Activated naive CD4-positive, alpha-beta T cell treated with anti-CD3 and anti-CD28 coated beads for 36 hours (primary cell): Measurements from ENCODE around the gene ISG20L2. TPM values are rescaled to one million over a fixed set of nuclear protein-coding genes. Genes with fewer than 3 reads are reported as not detected.

Experiments
- CTCF ChIA-PET: fragments of 350-600 bp; sonication (Branson Sonifier 250); formaldehyde crosslinking; loops from one replicate; lab custom pipeline; 2021; ENCODE audit warnings: antibody characterized with exemption; lab: Charles Lee
- DNase-seq: peaks from one replicate; pipeline ENCODE4 v3.0.0-alpha.2; 2020
- H3K27ac Mint-ChIP-seq: one replicate; pipeline ENCODE4 v1.8.0; 2021; ENCODE audit warnings: mild to moderate bottlenecking, mixed read lengths
- H3K27me3 Mint-ChIP-seq: one replicate; pipeline ENCODE4 v1.8.0; 2021; ENCODE audit warnings: low read depth, mixed read lengths
- H3K36me3 Mint-ChIP-seq: one replicate; pipeline ENCODE4 v1.8.0; 2021; ENCODE audit warnings: low read depth, mixed read lengths
- H3K4me1 Mint-ChIP-seq: one replicate; pipeline ENCODE4 v1.8.0; 2021; ENCODE audit warnings: low read depth, mixed read lengths
- H3K4me3 Mint-ChIP-seq: one replicate; pipeline ENCODE4 v1.8.0; 2021; ENCODE audit warnings: mild to moderate bottlenecking, moderate library complexity, mixed read lengths
- H3K9me3 Mint-ChIP-seq: one replicate; pipeline ENCODE4 v1.8.0; 2021; ENCODE audit warnings: mixed read lengths
- intact Hi-C: fragments of 100-400 bp; cut with micrococcal nuclease; formaldehyde crosslinking; loops from one replicate; pipeline ENCODE4 v1.15.1; 2023
- total RNA-seq, 2 experiments: library from RNA; stranded (reverse); gene quantifications; one replicate each; pipeline ENCODE4 v1.2.3, GENCODE V29; 2021

The ISG20L2 gene
- total RNA-seq, 2 experiments from 2014 or later, result 24.8 to 28.7 TPM

DNA sequence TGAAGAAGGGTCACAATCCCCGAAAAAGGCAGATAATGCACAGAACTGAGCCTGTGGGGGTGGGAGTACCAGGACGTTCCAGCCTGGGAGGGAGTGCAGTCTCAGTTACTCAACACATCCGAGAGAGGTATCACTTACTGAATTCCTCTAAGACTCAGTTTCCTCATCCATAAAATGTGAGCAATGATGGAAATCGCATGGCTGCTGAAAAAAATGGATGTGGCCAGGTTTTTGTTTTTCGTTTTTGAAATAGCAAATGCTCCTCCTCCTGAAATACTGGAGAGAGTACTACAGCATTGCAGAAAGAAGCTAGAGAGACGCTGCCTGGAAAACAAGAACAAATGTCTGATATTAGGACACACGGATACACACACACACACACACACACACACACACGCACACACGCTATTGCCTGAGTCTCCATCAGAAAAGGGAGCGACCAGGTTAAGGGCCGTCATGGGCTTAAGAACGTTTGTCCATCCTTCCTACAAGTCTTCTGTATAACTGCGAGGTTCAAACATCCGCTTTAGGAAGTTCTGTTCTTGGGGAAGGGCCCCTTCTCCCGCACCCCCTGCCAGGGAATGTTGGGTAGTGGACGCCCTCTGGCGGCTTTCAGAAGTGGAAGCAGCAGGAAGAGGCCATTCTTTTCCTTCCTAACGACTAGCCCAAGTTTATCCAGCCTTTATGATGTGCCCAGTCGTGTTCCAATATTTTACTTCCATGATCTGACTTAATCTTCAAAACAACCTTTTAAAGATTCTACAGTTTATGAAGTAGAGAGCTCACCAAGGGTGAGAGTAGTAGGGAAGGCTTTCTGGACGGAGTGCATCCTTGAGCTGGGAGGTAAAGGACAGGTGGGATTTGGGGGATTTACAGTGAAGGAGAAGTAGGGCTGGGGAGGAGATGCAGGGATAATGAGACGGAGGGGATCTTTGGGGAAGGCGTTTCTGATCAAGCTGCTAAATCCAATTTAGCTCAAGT, 50.7 kb downstream of the ISG20L2 start:
- no peak overlapping the region for H3K27ac Mint-ChIP-seq
- H3K27me3 Mint-ChIP-seq, result peaks cover 50% of the 10 kb centered on the region
- no peaks in the 10 kb centered on the region for H3K36me3 Mint-ChIP-seq
- intact Hi-C loops, result loop anchor here (1.0 kb wide), 2 partner anchors 18 to 52 kb away; no protein-coding TSS in a partner anchor
- CTCF ChIA-PET, result interaction anchor here (0.8 to 12.2 kb wide), 20 partner anchors 9 to 117 kb away, joined by 3 to 123 read pairs (median 5); partner anchors contain the start of gene CRABP2
- peak; percentile 49 for DNase-seq
- no peaks in the 10 kb centered on the region for H3K9me3 Mint-ChIP-seq
- H3K4me3 Mint-ChIP-seq, result no peak overlapping the region
- H3K4me1 Mint-ChIP-seq, result peaks cover 14% of the 10 kb centered on the region

DNA sequence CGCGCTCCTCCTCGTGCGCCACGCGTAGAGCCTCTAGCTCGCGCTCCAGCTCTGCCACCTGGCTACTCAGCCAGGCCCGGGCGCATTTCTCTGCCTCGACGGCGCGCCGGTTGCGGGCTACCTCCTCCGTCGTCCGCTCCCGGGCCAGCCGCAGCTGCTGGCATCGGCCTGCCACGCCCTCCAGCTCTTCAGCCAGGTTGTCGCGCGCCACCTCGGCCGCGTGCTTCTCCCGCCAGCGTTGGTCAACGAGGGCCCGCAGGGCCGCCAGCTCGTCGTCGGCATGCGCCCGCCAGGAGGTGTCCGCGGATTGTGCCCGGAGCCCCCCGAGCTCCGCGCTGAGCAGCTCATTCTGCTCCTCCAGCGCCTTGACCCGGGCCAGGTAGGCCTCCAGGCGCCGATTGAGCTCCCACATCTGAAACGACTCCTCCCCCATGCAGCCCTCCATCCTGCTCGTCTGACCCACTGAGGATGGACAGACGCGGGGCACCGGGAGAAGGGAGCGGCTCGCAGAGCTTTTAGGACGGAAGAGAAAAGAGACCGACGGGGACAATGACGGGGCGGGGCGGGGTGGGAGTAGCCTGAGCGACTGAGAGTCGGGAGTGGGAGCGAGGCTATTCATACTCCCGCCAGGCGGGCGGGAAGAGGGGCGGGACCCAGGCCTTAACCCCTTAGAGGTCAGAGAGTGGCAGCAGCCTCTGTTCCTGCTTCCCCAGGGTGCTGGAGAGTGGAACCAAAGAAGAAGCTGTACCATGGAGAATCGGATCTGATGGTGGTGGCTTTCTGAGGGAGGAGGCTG, 51.5 kb downstream of the ISG20L2 start, which contains the start of gene NES:
TSS of gene NES (minus strand) at position 588 of the 796 bp plus-strand sequence. CDS start at position 445, 143 bp downstream.
- Mint-ChIP-seq H3K27ac (no peak within 1 kb of the TSS), H3K36me3 (no peaks in the 10 kb centered on the region), H3K4me1 (peaks cover 14% of the 10 kb centered on the region), H3K4me3 (no peak within 1 kb of the TSS), H3K27me3 (peaks cover 49% of the 10 kb centered on the region), H3K9me3 (no peaks in the 10 kb centered on the region)
- intact Hi-C loops, result no loop called here
- no peak for DNase-seq
- CTCF ChIA-PET, result interaction anchor here (0.6 to 12.2 kb wide), 15 partner anchors 10 to 117 kb away, joined by 3 to 123 read pairs (median 5); partner anchors contain the start of gene CRABP2

DNA sequence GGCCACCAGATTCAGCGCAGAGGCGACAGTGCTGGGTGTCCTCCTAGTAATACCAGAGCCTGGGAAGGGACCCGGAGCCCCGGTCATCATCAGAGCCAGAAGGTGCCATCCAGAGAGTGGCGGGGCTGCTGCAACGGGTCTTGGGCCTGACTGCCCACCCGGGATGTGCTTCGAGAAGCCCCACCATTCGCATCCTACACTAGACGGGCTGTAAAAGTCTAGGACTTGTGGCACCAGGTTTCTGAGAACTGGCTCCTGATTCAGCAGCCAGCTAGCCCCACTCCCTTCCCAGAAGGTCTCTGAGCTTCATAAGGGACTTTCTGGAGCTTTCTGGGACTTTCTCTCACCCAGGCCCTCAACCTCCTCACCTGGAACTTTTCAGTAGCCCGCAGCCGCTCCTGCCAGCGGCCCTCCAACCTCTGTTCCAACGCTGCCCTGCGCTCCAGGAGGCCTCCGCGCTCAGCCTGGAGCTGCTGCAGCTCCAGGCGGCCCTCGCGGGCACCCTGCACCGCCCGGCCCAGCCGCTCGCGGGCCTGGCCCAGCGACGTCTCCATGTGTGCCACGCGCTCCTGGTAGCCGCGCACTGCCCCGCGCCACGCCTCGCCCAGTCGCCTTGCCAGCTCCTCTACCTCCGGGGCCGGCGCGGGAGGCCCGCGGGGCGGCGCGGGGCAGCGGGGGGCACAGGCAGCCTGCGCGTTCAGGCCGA, 52.3 kb downstream of the ISG20L2 start:
- no peak overlapping the region for H3K4me3 Mint-ChIP-seq
- no peaks in the 10 kb centered on the region for H3K36me3 Mint-ChIP-seq
- CTCF ChIA-PET, result interaction anchor here (0.6 to 12.2 kb wide), 11 partner anchors 11 to 109 kb away, joined by 3 to 123 read pairs (median 8); partner anchors contain the start of gene CRABP2
- no peak overlapping the region for H3K27ac Mint-ChIP-seq
- H3K9me3 Mint-ChIP-seq, result no peaks in the 10 kb centered on the region
- intact Hi-C loops, result no loop called here
- H3K27me3 Mint-ChIP-seq, result peaks cover 46% of the 10 kb centered on the region
- no peak for DNase-seq
- H3K4me1 Mint-ChIP-seq, result peaks cover 14% of the 10 kb centered on the region

DNA sequence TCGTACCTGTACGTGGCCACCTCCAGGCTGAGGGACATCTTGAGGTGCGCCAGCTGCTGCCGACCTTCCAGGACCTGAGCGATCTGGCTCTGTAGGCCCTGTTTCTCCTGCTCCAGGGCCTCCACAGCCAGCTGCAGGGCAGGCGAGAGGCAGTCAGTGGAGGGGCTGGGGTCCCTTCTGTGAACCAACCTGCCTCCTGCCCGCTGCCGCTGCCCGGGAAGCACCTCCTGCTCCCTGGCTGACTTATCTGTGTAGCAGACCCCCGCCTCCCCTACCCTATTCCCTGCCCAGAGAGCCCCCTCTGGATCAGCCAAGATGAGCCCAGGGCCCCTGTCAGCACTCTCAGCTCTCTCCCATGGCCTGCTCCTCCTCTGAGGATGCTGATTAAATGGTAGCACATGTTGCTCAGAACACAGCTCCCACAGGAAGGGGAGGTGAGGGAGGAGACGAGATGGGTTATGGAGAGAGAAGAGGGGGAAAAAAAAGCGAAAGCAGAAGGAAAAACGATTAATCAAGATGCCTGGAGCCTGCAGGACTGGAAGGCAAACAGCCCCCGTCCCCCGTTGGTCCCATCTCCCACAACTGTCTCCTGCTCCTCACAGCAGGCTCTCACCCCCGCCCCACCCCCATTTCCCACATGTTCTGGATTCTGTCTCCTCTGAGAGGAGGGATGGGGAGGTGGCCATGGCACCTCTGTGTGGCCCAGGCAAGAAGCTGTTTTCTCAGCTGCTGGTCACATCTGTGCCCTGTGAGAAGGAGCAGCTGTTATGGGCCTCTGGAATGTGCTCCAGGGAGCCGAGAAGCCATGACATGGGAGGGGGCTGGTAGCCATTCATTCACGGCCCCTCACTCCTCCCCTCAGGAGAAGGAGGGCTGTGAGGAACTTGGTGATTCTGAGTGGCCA, 53.1 kb downstream of the ISG20L2 start:
- peaks cover 14% of the 10 kb centered on the region for H3K4me1 Mint-ChIP-seq
- CTCF ChIA-PET, result interaction anchor here (0.6 to 12.2 kb wide), 6 partner anchors 10 to 50 kb away, joined by 3 to 123 read pairs (median 22); partner anchors contain the start of gene CRABP2
- no peaks in the 10 kb centered on the region for H3K36me3 Mint-ChIP-seq
- no peaks in the 10 kb centered on the region for H3K9me3 Mint-ChIP-seq
- H3K4me3 Mint-ChIP-seq, result no peak overlapping the region
- intact Hi-C loops, result no loop called here
- H3K27ac Mint-ChIP-seq, result no peak overlapping the region
- H3K27me3 Mint-ChIP-seq, result peaks cover 41% of the 10 kb centered on the region
- DNase-seq, result no peak

DNA sequence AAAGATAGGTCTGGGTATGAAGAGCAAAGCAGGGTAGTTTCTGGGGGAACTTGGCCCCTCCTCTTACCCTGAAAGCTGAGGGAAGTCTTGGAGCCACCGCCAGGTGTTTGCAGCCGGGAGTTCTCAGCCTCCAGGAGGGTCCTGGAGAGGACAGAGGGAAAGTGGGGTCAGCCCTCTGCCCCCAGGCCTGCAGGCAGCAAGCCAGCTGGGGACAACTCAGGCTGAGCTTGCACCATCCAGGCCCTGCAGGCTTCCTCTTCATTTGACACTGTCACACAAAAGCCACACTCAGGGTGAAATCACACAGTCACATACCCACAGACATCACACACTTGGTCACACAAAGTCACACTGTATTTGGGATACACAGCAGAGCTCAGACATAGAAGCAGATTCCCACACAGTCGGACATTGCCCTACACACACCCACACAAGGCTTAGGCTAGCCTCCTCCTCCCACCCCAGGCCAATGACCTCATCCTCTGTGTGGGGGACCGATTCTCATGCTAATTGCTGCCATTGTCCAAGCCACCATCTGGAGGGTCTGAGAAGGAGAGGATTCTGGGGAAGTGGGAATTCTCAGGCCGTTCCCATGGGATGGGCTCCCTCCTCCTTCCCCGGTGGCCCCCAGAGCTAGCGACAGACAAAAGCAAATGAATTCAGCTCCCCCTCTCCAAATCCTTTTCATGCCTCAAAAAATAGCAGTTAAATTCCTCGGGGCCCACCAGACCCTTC, 55.0 kb downstream of the ISG20L2 start:
- peaks cover 14% of the 10 kb centered on the region for H3K4me1 Mint-ChIP-seq
- H3K9me3 Mint-ChIP-seq, result no peaks in the 10 kb centered on the region
- peaks cover 28% of the 10 kb centered on the region for H3K27me3 Mint-ChIP-seq
- DNase-seq, result no peak
- no peaks in the 10 kb centered on the region for H3K36me3 Mint-ChIP-seq
- H3K4me3 Mint-ChIP-seq, result no peak overlapping the region
- intact Hi-C loops, result no loop called here
- CTCF ChIA-PET, result interaction anchor here (0.8 to 12.2 kb wide), 3 partner anchors 14 to 48 kb away, joined by 3 to 123 read pairs (median 34); no protein-coding TSS in a partner anchor
- H3K27ac Mint-ChIP-seq, result no peak overlapping the region

Other genes with a start within 250 kb of the ISG20L2 start
- 10 to 100 TPM; 28.8 to 32.8 TPM for gene MEF2D, start 228.0 kb downstream of the ISG20L2 start, total RNA-seq
- 10 to 100 TPM in 1 of 2 experiments, 1 to 10 TPM in 1; 9.4 to 10.6 TPM for gene IQGAP3, start 156.2 kb downstream of the ISG20L2 start, total RNA-seq
- gene TTC24, start 149.0 kb downstream of the ISG20L2 start, total RNA-seq, result 1 to 10 TPM; 3.1 to 3.9 TPM
- gene NAXE, start 137.0 kb downstream of the ISG20L2 start, total RNA-seq, result 10 to 100 TPM; 77.4 to 84.6 TPM
- 10 to 100 TPM; 37.5 to 38.3 TPM for gene GPATCH4, start 127.3 kb downstream of the ISG20L2 start, total RNA-seq
- under 1 TPM; 0.40 to 0.55 TPM for gene HAPLN2, start 109.4 kb downstream of the ISG20L2 start, total RNA-seq
- not detected for gene BCAN, start 86.6 kb downstream of the ISG20L2 start, total RNA-seq
- not detected for gene NES, start 51.4 kb downstream of the ISG20L2 start, total RNA-seq
- under 1 TPM; 0.45 to 0.72 TPM for gene CRABP2, start 23.2 kb downstream of the ISG20L2 start, total RNA-seq
- 10 to 100 TPM; 35.3 to 35.5 TPM for gene METTL25B, start 297 bp downstream of the ISG20L2 start, total RNA-seq
- 100 to 1,000 TPM in 1 of 2 experiments, 10 to 100 TPM in 1; 91.1 to 114 TPM for gene MRPL24, start 12.3 kb upstream of the ISG20L2 start, total RNA-seq
- 100 to 1,000 TPM; 282 to 283 TPM for gene HDGF, start 22.9 kb upstream of the ISG20L2 start, total RNA-seq
- 10 to 100 TPM; 55.2 to 55.8 TPM for gene PRCC, start 38.8 kb upstream of the ISG20L2 start, total RNA-seq
- gene SH2D2A, start 88.1 kb upstream of the ISG20L2 start, total RNA-seq, result 100 to 1,000 TPM; 134 to 138 TPM
- not detected for gene INSRR, start 130.4 kb upstream of the ISG20L2 start, total RNA-seq
- under 1 TPM in 1 of 2 experiments, not detected in 1; 0.67 TPM for gene NTRK1, start 132.1 kb upstream of the ISG20L2 start, total RNA-seq
- gene PEAR1, start 165.0 kb upstream of the ISG20L2 start, total RNA-seq, result not detected
- gene LRRC71, start 191.9 kb upstream of the ISG20L2 start, total RNA-seq, result not detected